ENCODE data around the gene ST7.

- no peak for TF ChIP-seq MAX (IDR thresholded peaks at IDR 0.05)
- no peak for TF ChIP-seq EP300 (IDR thresholded peaks at IDR 0.05)
- TF ChIP-seq CTCF (IDR thresholded peaks at IDR 0.05) = no peak
Observed at GRCh38 chr7:116932566-116932965, 20.7 kb upstream of the ST7 start.
